ENCODE measurements around the gene EPHA10.

EPHA10 gene

GRCh38 chr1:37676281-37677142 lies 88.4 kb downstream of the EPHA10 start:
- DNase-seq (ENCODE audit: low read depth in 1 of 2, low spot score in 1 of 2), result no peak

DNA sequence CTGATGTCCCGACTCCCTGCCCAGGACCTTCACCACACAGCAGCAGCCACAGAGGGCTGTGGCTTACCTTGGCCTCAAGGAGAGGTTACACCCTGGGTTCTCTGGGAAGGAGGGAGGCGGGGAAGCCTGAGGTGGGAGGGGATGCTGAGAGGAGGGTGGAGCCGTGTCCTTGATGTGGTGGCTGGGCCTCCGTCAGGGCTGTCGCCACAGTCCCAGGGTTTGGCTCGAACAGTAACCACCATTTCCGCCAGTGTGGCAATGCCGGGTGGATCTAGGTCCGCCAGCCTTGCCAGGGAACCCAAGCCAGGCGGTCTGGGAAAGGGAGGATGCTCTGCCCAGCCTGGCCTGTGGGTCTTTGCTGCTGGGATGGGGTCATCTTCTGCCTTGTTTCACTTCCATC lies 91.0 kb downstream of the EPHA10 start:
- DNase-seq (ENCODE audit: low read depth in 1 of 2, low spot score in 1 of 2), result no peak

DNA sequence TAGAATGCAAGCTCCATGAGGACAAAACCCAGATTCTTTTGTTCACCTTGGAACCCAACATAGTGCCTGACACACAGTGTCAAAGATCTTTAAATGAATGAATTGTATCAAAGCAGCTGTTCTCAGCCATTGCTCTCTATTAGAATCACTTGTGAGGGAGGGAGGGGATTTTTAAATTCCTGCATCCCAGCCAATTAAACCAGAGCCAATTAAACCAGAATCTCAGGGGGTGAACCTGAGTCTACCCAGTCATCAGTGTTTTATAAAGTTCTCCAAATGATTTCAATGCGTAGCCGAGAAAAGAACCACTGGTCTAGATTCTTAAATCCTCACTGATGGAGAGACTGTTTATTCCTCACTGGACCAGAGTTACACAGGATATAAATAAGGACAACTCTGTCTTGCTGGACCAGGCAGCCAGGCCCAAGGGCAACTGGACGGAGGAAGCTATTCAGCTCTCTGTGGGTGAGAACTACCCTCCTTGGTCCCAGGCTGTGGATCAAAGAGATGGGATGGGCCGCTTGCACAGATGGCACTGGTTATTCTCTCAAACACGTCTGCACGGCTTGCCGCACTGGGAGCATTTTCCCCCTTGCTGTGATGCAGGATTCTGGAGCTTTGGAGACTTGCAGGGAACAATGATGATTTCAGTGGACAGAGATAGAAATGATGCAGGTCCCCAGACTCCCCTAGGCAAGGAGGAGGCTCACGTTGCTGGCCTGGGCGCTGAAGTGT lies 92.6 kb downstream of the EPHA10 start:
- DNase-seq (ENCODE audit: low read depth in 1 of 2, low spot score in 1 of 2), result no peak

DNA sequence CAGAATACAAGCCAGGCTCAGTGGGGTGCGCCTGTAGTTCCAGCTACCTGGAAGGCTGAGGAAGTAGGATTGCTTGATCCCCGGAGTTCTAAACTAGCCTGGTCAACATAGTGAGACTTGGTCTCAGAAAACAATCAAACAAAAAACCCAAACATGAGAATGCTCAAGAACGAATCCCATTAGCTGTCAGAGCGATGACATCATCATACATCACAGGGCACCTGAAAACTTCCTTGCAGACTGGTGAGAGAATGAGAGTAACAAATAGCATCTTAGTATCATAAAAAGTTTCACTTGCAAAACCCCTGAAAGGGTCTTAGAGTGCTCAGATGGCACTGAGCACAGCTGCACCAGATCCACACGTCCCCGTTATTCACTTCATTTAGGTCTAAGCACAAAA lies 93.7 kb downstream of the EPHA10 start:
- DNase-seq (ENCODE audit: low read depth in 1 of 2, low spot score in 1 of 2), result no peak

DNA sequence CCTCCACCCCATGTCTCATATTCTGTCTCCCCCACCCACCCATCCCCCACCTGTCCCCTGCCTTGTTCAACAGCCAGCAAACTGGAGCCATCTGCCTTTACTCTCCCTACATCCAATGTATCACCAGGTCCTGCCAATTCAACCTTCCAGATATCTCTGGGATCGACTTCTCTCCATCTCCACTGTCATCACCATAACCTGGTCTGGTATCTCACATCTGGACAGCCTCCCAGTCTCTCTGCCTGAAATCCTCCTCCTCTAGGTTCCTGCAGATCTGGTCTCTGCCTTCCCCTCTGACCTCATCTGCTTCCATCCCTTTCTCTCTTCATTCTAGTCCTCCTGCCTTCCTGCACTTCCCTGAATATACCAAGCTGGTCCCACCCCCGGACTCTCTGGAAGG lies 94.8 kb downstream of the EPHA10 start:
- DNase-seq (ENCODE audit: low read depth in 1 of 2, low spot score in 1 of 2), result no peak

DNA sequence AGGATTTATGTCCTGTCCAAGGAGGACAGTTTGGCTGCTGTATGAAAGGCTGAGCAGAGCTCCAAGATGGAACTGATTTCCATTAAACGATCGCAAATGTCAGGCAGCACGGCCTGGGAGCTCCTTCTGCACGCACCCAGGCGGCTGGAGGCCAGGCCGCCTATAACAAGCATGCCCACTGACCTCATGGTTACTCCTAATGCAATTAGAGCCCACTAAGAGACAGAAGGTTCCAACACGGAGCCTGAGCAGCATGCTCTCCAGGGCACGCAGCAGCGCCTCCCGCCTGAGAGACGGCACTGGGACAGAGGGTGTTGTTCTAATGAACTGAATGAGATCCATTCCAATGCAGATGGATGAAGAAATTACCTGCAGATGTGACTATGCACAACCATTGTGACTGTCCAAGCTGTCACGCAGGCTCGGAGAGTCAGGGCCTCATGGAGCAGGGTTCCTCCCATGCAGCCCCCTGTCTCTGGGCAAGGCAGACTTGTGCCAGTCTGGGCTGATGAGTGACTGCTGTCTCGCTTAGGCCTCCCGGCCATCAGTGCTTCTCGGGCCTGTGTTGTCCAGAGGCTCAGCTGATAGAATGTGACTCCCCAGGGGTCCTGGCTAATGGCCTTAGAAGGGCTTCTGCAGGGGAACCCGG lies 97.8 kb downstream of the EPHA10 start:
- DNase-seq (ENCODE audit: low read depth in 1 of 2, low spot score in 1 of 2), result no peak

DNA sequence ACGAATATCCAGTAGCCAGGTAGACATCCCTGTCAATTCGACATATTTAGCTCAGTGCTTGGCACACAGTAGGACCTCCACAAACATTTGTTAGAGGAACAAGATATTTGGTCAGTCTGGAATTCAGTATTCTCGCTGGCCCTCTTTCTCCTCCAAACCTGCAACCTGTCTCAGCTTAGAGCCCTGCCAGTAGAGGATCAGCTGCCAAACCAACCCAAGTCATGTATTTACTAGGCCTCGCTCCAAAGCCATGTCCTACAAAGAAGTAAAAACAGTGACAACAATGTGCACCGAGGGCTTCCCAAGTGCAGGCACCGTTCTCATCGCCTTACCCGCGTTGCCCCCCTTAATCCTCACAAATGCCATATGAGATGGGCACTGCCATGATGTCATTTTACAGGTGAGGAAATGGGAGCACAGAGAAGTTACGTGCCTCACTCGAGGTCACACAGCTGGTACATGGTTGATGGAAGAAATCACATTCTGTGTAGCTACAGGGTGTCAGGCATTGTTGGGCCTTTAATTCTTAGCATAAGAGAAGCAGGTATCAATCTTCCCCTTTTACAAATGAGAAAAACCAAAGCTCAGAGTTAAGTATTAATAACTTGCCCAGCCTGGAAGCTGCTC lies 98.6 kb downstream of the EPHA10 start:
- DNase-seq (ENCODE audit: low read depth in 1 of 2, low spot score in 1 of 2), result no peak

All from stimulated activated CD4-positive, alpha-beta T cell treated with anti-CD3 and anti-CD28 coated beads, Interleukin-15, amount 100 ng/mL, for 1 hour (primary cell).